Measurements from ENCODE around the gene SMIM35.

Gene SMIM35

GRCh38 chr11:118079491-118079890 lies 7.3 kb downstream of the SMIM35 start:
- Histone ChIP-seq H3K4me3 (ENCODE audit: low read depth, low read length) (no peak overlapping the region), H3K9ac (ENCODE audit: low read length) (no peak overlapping the region), H3K27me3 (ENCODE audit: control insufficient read depth, insufficient read depth, low read length) (no peaks in the 10 kb centered on the region; the same call in 1 of the 2 replicates), H3K36me3 (ENCODE audit: control insufficient read depth, insufficient read depth, low read length) (no peaks in the 10 kb centered on the region), H3K4me1 (ENCODE audit: control insufficient read depth, insufficient read depth, low read length) (peaks cover 15% of the 10 kb centered on the region), H3K27ac (ENCODE audit: low read depth, low read length) (no peak overlapping the region), H3K9me3 (ENCODE audit: control insufficient read depth, insufficient read depth, low read depth, low read length) (no peaks in the 10 kb centered on the region)

- H3K9ac ChIP-seq (ENCODE audit: low read length): no peak overlapping the region
- H3K4me1 ChIP-seq (ENCODE audit: control insufficient read depth, insufficient read depth, low read length): peaks cover 15% of the 10 kb centered on the region
- no peaks in the 10 kb centered on the region for H3K36me3 ChIP-seq (ENCODE audit: control insufficient read depth, insufficient read depth, low read length)
- H3K9me3 ChIP-seq (ENCODE audit: control insufficient read depth, insufficient read depth, low read depth, low read length): no peaks in the 10 kb centered on the region
- no peaks in the 10 kb centered on the region; the same call in 1 of the 2 replicates for H3K27me3 ChIP-seq (ENCODE audit: control insufficient read depth, insufficient read depth, low read length)
- H3K4me3 ChIP-seq (ENCODE audit: low read depth, low read length): no peak overlapping the region
- no peak overlapping the region for H3K27ac ChIP-seq (ENCODE audit: low read depth, low read length)
These were observed 7.8 kb downstream of the SMIM35 start for GRCh38 chr11:118078911-118079411.

- Histone ChIP-seq H3K9me3 (ENCODE audit: control insufficient read depth, insufficient read depth, low read depth, low read length) (no peaks in the 10 kb centered on the region), H3K36me3 (ENCODE audit: control insufficient read depth, insufficient read depth, low read length) (no peaks in the 10 kb centered on the region), H3K27ac (ENCODE audit: low read depth, low read length) (no peak within 1 kb of the TSS), H3K4me3 (ENCODE audit: low read depth, low read length) (no peak within 1 kb of the TSS), H3K27me3 (ENCODE audit: control insufficient read depth, insufficient read depth, low read length) (no peaks in the 10 kb centered on the region; the same call in 1 of the 2 replicates), H3K4me1 (ENCODE audit: control insufficient read depth, insufficient read depth, low read length) (peaks cover 10% of the 10 kb centered on the region), H3K9ac (ENCODE audit: low read length) (no peak within 1 kb of the TSS)
These were observed 9.9 kb downstream of the SMIM35 start, which contains the start of gene TMPRSS4 for GRCh38 chr11:118076754-118077281. TMPRSS4 (plus strand) TSS chr11:118077078; CDS start chr11:118077303, 225 bp downstream.

- Histone ChIP-seq H3K4me1 (ENCODE audit: control insufficient read depth, insufficient read depth, low read length) (peaks cover 14% of the 10 kb centered on the region), H3K4me3 (ENCODE audit: low read depth, low read length) (no peak overlapping the region), H3K9ac (ENCODE audit: low read length) (no peak overlapping the region), H3K9me3 (ENCODE audit: control insufficient read depth, insufficient read depth, low read depth, low read length) (no peaks in the 10 kb centered on the region), H3K27me3 (ENCODE audit: control insufficient read depth, insufficient read depth, low read length) (no peaks in the 10 kb centered on the region; the same call in 1 of the 2 replicates), H3K36me3 (ENCODE audit: control insufficient read depth, insufficient read depth, low read length) (no peaks in the 10 kb centered on the region), H3K27ac (ENCODE audit: low read depth, low read length) (no peak overlapping the region)
These were observed 12.0 kb downstream of the SMIM35 start for GRCh38 chr11:118074785-118075184.

GRCh38 chr11:118074091-118074685 lies 12.6 kb downstream of the SMIM35 start:
- no peak overlapping the region for H3K27ac ChIP-seq (ENCODE audit: low read depth, low read length)
- H3K9me3 ChIP-seq (ENCODE audit: control insufficient read depth, insufficient read depth, low read depth, low read length): no peaks in the 10 kb centered on the region
- H3K4me1 ChIP-seq (ENCODE audit: control insufficient read depth, insufficient read depth, low read length): peaks cover 14% of the 10 kb centered on the region
- H3K4me3 ChIP-seq (ENCODE audit: low read depth, low read length): no peak overlapping the region
- H3K36me3 ChIP-seq (ENCODE audit: control insufficient read depth, insufficient read depth, low read length): no peaks in the 10 kb centered on the region
- no peaks in the 10 kb centered on the region; the same call in 1 of the 2 replicates for H3K27me3 ChIP-seq (ENCODE audit: control insufficient read depth, insufficient read depth, low read length)
- no peak overlapping the region for H3K9ac ChIP-seq (ENCODE audit: low read length)

GRCh38 chr11:118073554-118073953 lies 13.2 kb downstream of the SMIM35 start:
- peaks cover 14% of the 10 kb centered on the region for H3K4me1 ChIP-seq (ENCODE audit: control insufficient read depth, insufficient read depth, low read length)
- no peak overlapping the region for H3K27ac ChIP-seq (ENCODE audit: low read depth, low read length)
- H3K9me3 ChIP-seq (ENCODE audit: control insufficient read depth, insufficient read depth, low read depth, low read length): no peaks in the 10 kb centered on the region
- H3K27me3 ChIP-seq (ENCODE audit: control insufficient read depth, insufficient read depth, low read length): no peaks in the 10 kb centered on the region; the same call in 1 of the 2 replicates
- H3K36me3 ChIP-seq (ENCODE audit: control insufficient read depth, insufficient read depth, low read length): no peaks in the 10 kb centered on the region
- H3K4me3 ChIP-seq (ENCODE audit: low read depth, low read length): no peak overlapping the region
- H3K9ac ChIP-seq (ENCODE audit: low read length): no peak overlapping the region

DNA sequence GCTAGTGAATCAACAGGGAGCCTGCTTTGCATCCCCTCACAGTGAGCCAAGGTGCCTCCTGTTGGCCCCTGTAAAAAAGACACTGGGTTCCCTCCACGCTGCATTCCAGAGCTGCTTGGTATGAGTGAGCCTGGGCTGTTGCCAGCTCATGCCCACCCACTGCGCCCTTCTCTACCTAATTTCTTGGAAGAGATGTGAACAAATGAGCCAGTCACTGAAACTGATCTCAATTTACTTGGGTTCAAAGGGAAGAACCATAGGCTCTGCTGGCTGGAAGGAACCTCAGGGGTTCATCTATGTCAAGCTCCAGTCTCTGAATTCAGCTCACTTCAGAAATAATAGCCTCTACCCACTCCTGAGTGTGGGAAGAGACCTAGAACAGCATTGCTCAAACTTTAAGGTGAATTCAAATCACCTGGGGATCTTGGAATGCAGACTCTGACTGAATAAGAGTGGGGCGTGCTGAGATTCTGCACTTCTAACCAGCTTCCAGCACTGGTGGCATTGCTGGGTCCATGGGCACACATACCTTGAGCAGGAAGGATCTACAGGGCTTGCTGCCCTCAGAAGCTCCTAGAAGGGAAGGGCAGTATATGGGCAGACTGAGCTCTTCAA lies 15.2 kb downstream of the SMIM35 start:
- no peak overlapping the region for H3K9ac ChIP-seq (ENCODE audit: low read length)
- H3K27ac ChIP-seq (ENCODE audit: low read depth, low read length): no peak overlapping the region
- H3K27me3 ChIP-seq (ENCODE audit: control insufficient read depth, insufficient read depth, low read length): no peaks in the 10 kb centered on the region
- no peaks in the 10 kb centered on the region for H3K9me3 ChIP-seq (ENCODE audit: control insufficient read depth, insufficient read depth, low read depth, low read length)
- H3K4me3 ChIP-seq (ENCODE audit: low read depth, low read length): no peak overlapping the region
- peaks cover 7% of the 10 kb centered on the region; the same call in 1 of the 2 replicates for H3K4me1 ChIP-seq (ENCODE audit: control insufficient read depth, insufficient read depth, low read length)
- no peaks in the 10 kb centered on the region for H3K36me3 ChIP-seq (ENCODE audit: control insufficient read depth, insufficient read depth, low read length)

DNA sequence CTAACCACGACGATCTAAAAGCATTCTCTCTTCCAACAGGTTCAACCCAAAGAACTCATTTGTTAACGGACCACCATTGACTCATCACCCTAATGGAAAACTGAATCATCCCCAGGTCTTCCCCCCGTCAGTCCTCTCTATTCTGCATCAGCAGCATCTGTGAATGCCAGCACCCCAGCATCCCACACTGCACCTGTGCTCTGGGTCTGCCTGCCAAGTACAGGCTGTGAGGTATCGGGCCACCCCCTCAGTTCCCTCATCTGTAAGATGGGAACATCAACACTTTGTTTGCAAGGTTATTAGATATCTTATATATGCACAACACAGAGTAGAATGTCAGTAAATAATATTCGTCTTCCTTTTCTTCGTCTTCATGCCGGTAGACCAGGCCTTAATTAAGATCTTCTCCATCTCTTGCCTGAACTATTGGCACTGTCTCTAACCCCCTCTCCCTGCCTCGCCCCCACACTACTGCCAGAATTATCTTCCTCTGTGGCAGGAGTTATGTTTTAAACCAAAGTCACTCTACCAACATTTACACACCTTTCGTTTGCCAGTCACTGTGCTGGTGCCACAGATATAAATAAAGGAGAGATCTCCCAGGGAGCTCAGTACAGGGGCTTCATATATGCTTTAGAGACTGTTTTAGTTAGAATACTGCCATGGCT lies 17.7 kb downstream of the SMIM35 start:
- Histone ChIP-seq H3K27me3 (ENCODE audit: control insufficient read depth, insufficient read depth, low read length) (no peaks in the 10 kb centered on the region), H3K27ac (ENCODE audit: low read depth, low read length) (no peak overlapping the region), H3K9ac (ENCODE audit: low read length) (no peak overlapping the region), H3K4me3 (ENCODE audit: low read depth, low read length) (no peak overlapping the region), H3K4me1 (ENCODE audit: control insufficient read depth, insufficient read depth, low read length) (peaks cover 5% of the 10 kb centered on the region; the same call in 1 of the 2 replicates), H3K9me3 (ENCODE audit: control insufficient read depth, insufficient read depth, low read depth, low read length) (no peaks in the 10 kb centered on the region), H3K36me3 (ENCODE audit: control insufficient read depth, insufficient read depth, low read length) (no peaks in the 10 kb centered on the region)

- Histone ChIP-seq H3K9me3 (ENCODE audit: control insufficient read depth, insufficient read depth, low read depth, low read length) (no peaks in the 10 kb centered on the region), H3K27ac (ENCODE audit: low read depth, low read length) (no peak overlapping the region), H3K4me1 (ENCODE audit: control insufficient read depth, insufficient read depth, low read length) (peaks cover 5% of the 10 kb centered on the region; the same call in 1 of the 2 replicates), H3K9ac (ENCODE audit: low read length) (no peak overlapping the region), H3K27me3 (ENCODE audit: control insufficient read depth, insufficient read depth, low read length) (no peaks in the 10 kb centered on the region), H3K4me3 (ENCODE audit: low read depth, low read length) (no peak overlapping the region), H3K36me3 (ENCODE audit: control insufficient read depth, insufficient read depth, low read length) (no peaks in the 10 kb centered on the region)
These were observed 18.4 kb downstream of the SMIM35 start for GRCh38 chr11:118068206-118068944.

DNA sequence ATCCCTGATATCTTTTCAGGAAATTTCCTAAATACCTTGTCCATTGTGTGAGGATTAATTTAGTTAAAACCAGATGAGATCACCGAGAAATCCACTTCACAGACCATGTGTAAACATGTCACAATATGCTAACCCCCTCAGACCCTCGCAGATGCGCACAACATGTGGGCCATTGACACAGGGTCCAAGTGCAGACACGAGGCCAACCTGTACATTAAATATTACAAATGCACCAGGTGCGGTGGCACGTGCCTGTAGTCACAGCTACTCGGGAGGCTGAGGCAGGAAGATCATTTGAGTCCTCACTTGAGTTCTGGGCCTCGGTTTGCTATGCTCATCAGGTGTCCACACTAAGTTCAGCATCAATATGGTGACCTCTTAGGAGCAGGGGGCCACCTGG lies 19.8 kb downstream of the SMIM35 start:
- H3K9me3 ChIP-seq (ENCODE audit: control insufficient read depth, insufficient read depth, low read depth, low read length): no peaks in the 10 kb centered on the region
- H3K27ac ChIP-seq (ENCODE audit: low read depth, low read length): no peak overlapping the region
- H3K4me1 ChIP-seq (ENCODE audit: control insufficient read depth, insufficient read depth, low read length): peaks cover 5% of the 10 kb centered on the region; the same call in 1 of the 2 replicates
- no peaks in the 10 kb centered on the region for H3K36me3 ChIP-seq (ENCODE audit: control insufficient read depth, insufficient read depth, low read length)
- H3K9ac ChIP-seq (ENCODE audit: low read length): no peak overlapping the region
- no peaks in the 10 kb centered on the region for H3K27me3 ChIP-seq (ENCODE audit: control insufficient read depth, insufficient read depth, low read length)
- H3K4me3 ChIP-seq (ENCODE audit: low read depth, low read length): no peak overlapping the region
